HG03064 (cell line): ENCODE results near the gene PRUNE2.
"Not testable (repeated sequence)": the region's sequence is repeated elsewhere in the genome, so short reads cannot be mapped to it uniquely, and the experiment has no call there.

Source experiments
- ATAC-seq: cut with Tn5 transposase; IDR thresholded peaks from one replicate; pipeline ENCODE4 v1.9.1; 2021; ENCODE audit warnings: low read depth; ENCODE audit not compliant: unreplicated experiment

Gene PRUNE2

GRCh38 chr9:76873056-76873792, 32.7 kb downstream of the PRUNE2 start:
- no peak for ATAC-seq

GRCh38 chr9:76868897-76869296, 37.0 kb downstream of the PRUNE2 start:
- no peak for ATAC-seq

GRCh38 chr9:76866689-76867088, 39.2 kb downstream of the PRUNE2 start:
- no peak for ATAC-seq

GRCh38 chr9:76863832-76864231, 42.1 kb downstream of the PRUNE2 start:
- no peak for ATAC-seq

- ATAC-seq, result no peak
Observed at GRCh38 chr9:76859860-76860259, 46.1 kb downstream of the PRUNE2 start.

GRCh38 chr9:76858248-76858647, 47.7 kb downstream of the PRUNE2 start:
- ATAC-seq, result not testable (repeated sequence)

- no peak for ATAC-seq
Observed at GRCh38 chr9:76856016-76856415, 49.9 kb downstream of the PRUNE2 start.

- no peak for ATAC-seq
Observed at GRCh38 chr9:76855015-76855414, 50.9 kb downstream of the PRUNE2 start.

GRCh38 chr9:76852026-76852425, 53.9 kb downstream of the PRUNE2 start:
- no peak for ATAC-seq

- ATAC-seq, result no peak
Observed at GRCh38 chr9:76846297-76846696, 59.6 kb downstream of the PRUNE2 start.

GRCh38 chr9:76845254-76845653, 60.7 kb downstream of the PRUNE2 start:
- no peak for ATAC-seq

- no peak for ATAC-seq
Observed at GRCh38 chr9:76835571-76836283, 70.2 kb downstream of the PRUNE2 start.

GRCh38 chr9:76828447-76828846, 77.5 kb downstream of the PRUNE2 start:
- ATAC-seq, result no peak

- no peak for ATAC-seq
Observed at GRCh38 chr9:76827296-76828080, 78.4 kb downstream of the PRUNE2 start.

- ATAC-seq, result no peak
Observed at GRCh38 chr9:76820431-76820830, 85.5 kb downstream of the PRUNE2 start.

GRCh38 chr9:76818271-76818670, 87.6 kb downstream of the PRUNE2 start:
- no peak for ATAC-seq

- no peak for ATAC-seq
Observed at GRCh38 chr9:76817489-76817888, 88.4 kb downstream of the PRUNE2 start.

GRCh38 chr9:76812591-76812990, 93.3 kb downstream of the PRUNE2 start:
- no peak for ATAC-seq

- ATAC-seq, result peak; percentile 64
Observed at GRCh38 chr9:76810377-76810957, 95.4 kb downstream of the PRUNE2 start.

GRCh38 chr9:76808636-76809035, 97.3 kb downstream of the PRUNE2 start:
- ATAC-seq, result no peak

- no peak for ATAC-seq
Observed at GRCh38 chr9:76803762-76804161, 102.2 kb downstream of the PRUNE2 start.
